ENCODE data around the gene PDF. TPM values are rescaled to one million over a fixed set of nuclear protein-coding genes. Genes with fewer than 3 reads are reported as not detected.

PDF gene
- total RNA-seq: 28.7 and 32.3 TPM in 2 replicates

GRCh38 chr16:69330286-69331109 lies at the start of gene PDF:
TSS of gene PDF (minus strand) at chr16:69330588. CDS start at chr16:69330570, 18 bp downstream.
- peak; percentile 63 for DNase-seq (ENCODE audit: low read depth)
- Histone ChIP-seq H3K36me3 (ENCODE audit: control insufficient read depth, insufficient read depth, low read length) (peaks cover 1% of the 10 kb centered on the region), H3K4me3 (ENCODE audit: low read depth, low read length) (peak within 1 kb of the TSS; percentile 60), H3K27me3 (ENCODE audit: control insufficient read depth, insufficient read depth, low read length) (no peaks in the 10 kb centered on the region)
- TF ChIP-seq CTCF (IDR thresholded peaks at IDR 0.05; ENCODE audit: insufficient read depth, low read length, poor library complexity, severe bottlenecking): no peak

- Histone ChIP-seq H3K27me3 (ENCODE audit: control insufficient read depth, insufficient read depth, low read length) (no peaks in the 10 kb centered on the region), H3K36me3 (ENCODE audit: control insufficient read depth, insufficient read depth, low read length) (no peaks in the 10 kb centered on the region), H3K4me3 (ENCODE audit: low read depth, low read length) (no peak overlapping the region)
- DNase-seq (ENCODE audit: low read depth): no peak
- no peak for TF ChIP-seq CTCF (IDR thresholded peaks at IDR 0.05; ENCODE audit: insufficient read depth, low read length, poor library complexity, severe bottlenecking)
These were observed 48.4 kb upstream of the PDF start for GRCh38 chr16:69378760-69379159.

- Histone ChIP-seq H3K4me3 (ENCODE audit: low read depth, low read length) (no peak overlapping the region), H3K36me3 (ENCODE audit: control insufficient read depth, insufficient read depth, low read length) (no peaks in the 10 kb centered on the region), H3K27me3 (ENCODE audit: control insufficient read depth, insufficient read depth, low read length) (no peaks in the 10 kb centered on the region)
- no peak for DNase-seq (ENCODE audit: low read depth)
- no peak for TF ChIP-seq CTCF (IDR thresholded peaks at IDR 0.05; ENCODE audit: insufficient read depth, low read length, poor library complexity, severe bottlenecking)
These were observed 47.6 kb upstream of the PDF start for GRCh38 chr16:69378036-69378435.

- no peak for DNase-seq (ENCODE audit: low read depth)
- Histone ChIP-seq H3K4me3 (ENCODE audit: low read depth, low read length) (no peak overlapping the region), H3K27me3 (ENCODE audit: control insufficient read depth, insufficient read depth, low read length) (no peaks in the 10 kb centered on the region), H3K36me3 (ENCODE audit: control insufficient read depth, insufficient read depth, low read length) (no peaks in the 10 kb centered on the region)
- TF ChIP-seq CTCF (IDR thresholded peaks at IDR 0.05; ENCODE audit: insufficient read depth, low read length, poor library complexity, severe bottlenecking): no peak
These were observed 46.1 kb upstream of the PDF start for GRCh38 chr16:69376393-69377059.

GRCh38 chr16:69373019-69373418 lies 42.6 kb upstream of the PDF start:
- H3K27me3 ChIP-seq (ENCODE audit: control insufficient read depth, insufficient read depth, low read length): no peaks in the 10 kb centered on the region
- no peak for TF ChIP-seq CTCF (IDR thresholded peaks at IDR 0.05; ENCODE audit: insufficient read depth, low read length, poor library complexity, severe bottlenecking)
- H3K4me3 ChIP-seq (ENCODE audit: low read depth, low read length): no peak overlapping the region
- H3K36me3 ChIP-seq (ENCODE audit: control insufficient read depth, insufficient read depth, low read length): no peaks in the 10 kb centered on the region
- DNase-seq (ENCODE audit: low read depth): no peak

Measured in kidney epithelial cell (primary cell).